GM10248 (cell line): Measurements from ENCODE around the gene LMO1.

ENCODE experiments used
- CTCF ChIA-PET: fragments of 300-600 bp; sonication (Branson Sonifier 250); formaldehyde crosslinking; extraction: SDS; loops from one replicate; lab custom pipeline; 2021; ENCODE audit warnings: antibody characterized with exemption; lab: Yijun Ruan, JAX
- POLR2A ChIA-PET: fragments of 350-650 bp; sonication (Branson Sonifier 250); formaldehyde crosslinking; extraction: SDS; loops from one replicate; lab custom pipeline; 2020; ENCODE audit warnings: antibody characterized with exemption; lab: Yijun Ruan, JAX
- DNase-seq: peaks from one replicate; pipeline ENCODE4 v3.0.0; 2012; ENCODE audit errors: extremely low spot score
- CTCF ChIP-seq: IDR thresholded peaks from 2 replicates; pipeline ENCODE4 v1.5.1; 2012; ENCODE audit warnings: mild to moderate bottlenecking, low read depth; ENCODE audit errors: extremely low read depth, missing control alignments, control extremely low read depth

Gene LMO1

GRCh38 chr11:8235925-8236324, 27.8 kb downstream of the LMO1 start:
- no peak for TF ChIP-seq CTCF
- ChIA-PET CTCF (interaction anchor here (2.3 to 2.8 kb wide), 2 partner anchors 9 to 28 kb away, joined by 7 to 9 read pairs; partner anchors contain the start of gene LMO1), POLR2A (no interaction called here)
- no peak for DNase-seq

GRCh38 chr11:8234910-8235309, 28.8 kb downstream of the LMO1 start:
- ChIA-PET POLR2A (no interaction called here), CTCF (interaction anchor here (1.2 kb wide), 1 partner anchor 14 kb away, joined by 3 read pairs; no protein-coding TSS in a partner anchor)
- no peak for TF ChIP-seq CTCF
- DNase-seq, result no peak

- DNase-seq, result no peak
- CTCF ChIA-PET, result interaction anchor here (0.8 to 1.2 kb wide), 2 partner anchors 14 to 334 kb away, joined by 3 read pairs; no protein-coding TSS in a partner anchor
- POLR2A ChIA-PET, result no interaction called here
- no peak for TF ChIP-seq CTCF
Measured at GRCh38 chr11:8234425-8234821, 29.3 kb downstream of the LMO1 start.

- no peak for TF ChIP-seq CTCF
- ChIA-PET CTCF (interaction anchor here (0.8 to 1.2 kb wide), 2 partner anchors 13 to 334 kb away, joined by 3 read pairs; no protein-coding TSS in a partner anchor), POLR2A (no interaction called here)
- DNase-seq, result no peak
Measured at GRCh38 chr11:8233691-8234424, 29.8 kb downstream of the LMO1 start.

GRCh38 chr11:8232849-8233606, 30.6 kb downstream of the LMO1 start:
- ChIA-PET CTCF (interaction anchor here (1.2 to 1.8 kb wide), 3 partner anchors 12 to 334 kb away, joined by 3 to 11 read pairs (median 6); partner anchors contain the start of gene LMO1), POLR2A (no interaction called here)
- no peak for TF ChIP-seq CTCF
- no peak for DNase-seq

- POLR2A ChIA-PET, result no interaction called here
- CTCF ChIA-PET, result interaction anchor here (0.6 to 1.8 kb wide), 5 partner anchors 12 to 581 kb away, joined by 3 to 11 read pairs (median 3); partner anchors contain the start of gene LMO1
- DNase-seq, result no peak
- TF ChIP-seq CTCF, result no peak
Measured at GRCh38 chr11:8232414-8232813, 31.3 kb downstream of the LMO1 start.
